ENCODE measurements around the gene VPS45. TPM values are rescaled to one million over a fixed set of nuclear protein-coding genes. Genes with fewer than 3 reads are reported as not detected.

VPS45 gene
- total and polyA plus RNA-seq, 2 of the 13 experiments (the other 11 are each of a cell fraction or from before 2014, with no cell fraction given) = 15.2 to 25.2 TPM

DNA sequence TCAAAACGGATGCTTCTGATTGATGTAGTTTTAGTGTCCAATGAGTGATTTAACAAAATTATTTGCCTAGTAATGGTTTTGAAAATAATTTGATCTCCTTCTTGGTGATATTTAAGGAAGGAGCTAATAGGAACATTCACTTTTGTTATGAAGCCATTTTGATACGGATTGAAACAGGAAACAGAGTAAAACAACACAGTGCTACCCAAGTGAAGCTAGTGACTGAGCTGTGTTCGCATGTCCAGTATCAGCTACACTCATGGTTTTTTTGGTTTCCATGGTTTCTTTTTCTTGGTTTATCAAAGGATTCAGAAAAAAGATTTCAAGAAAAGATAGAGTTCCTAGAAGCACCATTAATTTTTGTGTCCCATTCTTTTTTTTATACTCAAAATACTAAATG, 42.0 kb downstream of the VPS45 start (continued):
- TF ChIP-seq MXD4 (CRISPR knock-in tag; IDR thresholded peaks at IDR 0.05) = no peak

DNA sequence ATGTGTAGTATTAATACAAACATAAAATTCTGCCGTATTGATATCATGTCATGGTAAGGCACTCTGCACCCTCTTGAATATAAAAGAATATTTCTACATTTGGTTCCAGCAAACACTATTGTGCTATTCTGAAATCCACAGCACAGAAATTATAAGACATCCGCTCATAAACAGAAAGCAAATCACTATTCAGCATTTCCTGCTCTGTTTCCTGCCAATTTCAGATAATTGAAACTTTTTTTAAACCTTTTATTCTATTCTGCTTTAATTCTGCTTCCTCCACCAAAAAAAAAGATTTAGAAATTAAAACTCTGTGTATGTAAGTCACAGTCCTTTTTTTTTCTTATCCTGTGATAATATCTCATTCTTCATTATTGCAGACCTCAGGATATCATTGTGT, 42.5 kb downstream of the VPS45 start:
- WGBS (ENCODE audit: low lambda C conversion rate) = 100% methylated on average over 2 of the region's 2 CpGs
- Histone ChIP-seq H4K20me1 (ENCODE audit: insufficient read depth, low read length) (no peaks in the 10 kb centered on the region), H3K36me3 (replicated peaks in 1 of 2; ENCODE audit: control insufficient read depth in 1 of 2, insufficient read depth in 2 of 2, low read length in 2 of 2) (no peaks in the 10 kb centered on the region), H3K9ac (ENCODE audit: insufficient read depth, low read depth, low read length) (no peak overlapping the region), H3K4me2 (ENCODE audit: low read depth, low read length) (no peak overlapping the region), H3K27me3 (ENCODE audit: control insufficient read depth in 1 of 2, insufficient read depth in 2 of 2, low read length in 2 of 2) (no peaks in the 10 kb centered on the region), H3K79me2 (ENCODE audit: insufficient read depth, low read length) (no peaks in the 10 kb centered on the region), H2AFZ (ENCODE audit: low read length) (no peak overlapping the region), H3K27ac (ENCODE audit: extremely low read length, insufficient read depth, low read length) (no peak overlapping the region), H3K4me1 (ENCODE audit: insufficient read depth, low read length) (no peaks in the 10 kb centered on the region), H3K4me3 (replicated peaks in 1 of 3; ENCODE audit: insufficient read depth in 1 of 3, low read depth in 2 of 3, low read length in 3 of 3) (no peak overlapping the region), H3K9me3 (ENCODE audit: low read length) (peaks cover 7% of the 10 kb centered on the region)
- no peak for ATAC-seq
- intact Hi-C loops (cut with micrococcal nuclease; ENCODE audit: unreplicated experiment) (no loop called here), in situ Hi-C loops (cut with HindIII; ENCODE audit: extremely low pct_ligation_motif_present, low pct_unique_long_range_greater_than_20kb) (no loop called here)
- no peak for TF ChIP-seq ZNF768 (CRISPR knock-in tag; IDR thresholded peaks at IDR 0.05)
- TF ChIP-seq, protein P1, sequence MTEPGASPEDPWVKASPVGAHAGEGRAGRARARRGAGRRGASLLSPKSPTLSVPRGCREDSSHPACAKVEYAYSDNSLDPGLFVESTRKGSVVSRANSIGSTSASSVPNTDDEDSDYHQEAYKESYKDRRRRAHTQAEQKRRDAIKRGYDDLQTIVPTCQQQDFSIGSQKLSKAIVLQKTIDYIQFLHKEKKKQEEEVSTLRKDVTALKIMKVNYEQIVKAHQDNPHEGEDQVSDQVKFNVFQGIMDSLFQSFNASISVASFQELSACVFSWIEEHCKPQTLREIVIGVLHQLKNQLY (CRISPR knock-in tag; IDR thresholded peaks at IDR 0.05) = no peak
- no peak for TF ChIP-seq MZF1 (CRISPR knock-in tag; IDR thresholded peaks at IDR 0.05; ENCODE audit: borderline replicate concordance)
- TF ChIP-seq ZNF329 (CRISPR knock-in tag; IDR thresholded peaks at IDR 0.05; ENCODE audit: low read depth) = no peak
- TF ChIP-seq NCOA1 (CRISPR knock-in tag; IDR thresholded peaks at IDR 0.05) = no peak
- TF ChIP-seq, protein P2, sequence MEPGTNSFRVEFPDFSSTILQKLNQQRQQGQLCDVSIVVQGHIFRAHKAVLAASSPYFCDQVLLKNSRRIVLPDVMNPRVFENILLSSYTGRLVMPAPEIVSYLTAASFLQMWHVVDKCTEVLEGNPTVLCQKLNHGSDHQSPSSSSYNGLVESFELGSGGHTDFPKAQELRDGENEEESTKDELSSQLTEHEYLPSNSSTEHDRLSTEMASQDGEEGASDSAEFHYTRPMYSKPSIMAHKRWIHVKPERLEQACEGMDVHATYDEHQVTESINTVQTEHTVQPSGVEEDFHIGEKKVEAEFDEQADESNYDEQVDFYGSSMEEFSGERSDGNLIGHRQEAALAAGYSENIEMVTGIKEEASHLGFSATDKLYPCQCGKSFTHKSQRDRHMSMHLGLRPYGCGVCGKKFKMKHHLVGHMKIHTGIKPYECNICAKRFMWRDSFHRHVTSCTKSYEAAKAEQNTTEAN (CRISPR knock-in tag; conservative IDR thresholded peaks at IDR 0.05) = no peak
- no peak for TF ChIP-seq NCOA2 (CRISPR knock-in tag; IDR thresholded peaks at IDR 0.05)
- no peak for DNase-seq (ENCODE audit: low spot score)
- ChIA-PET CTCF (ENCODE audit: low intra/inter-chr PET ratio, low total read pairs) (no interaction called here), POLR2A (interaction anchor here (0.6 kb wide), 1 partner anchor 84 kb away, joined by 3 read pairs; no protein-coding TSS in a partner anchor)
- no TSS peak for BruUV-seq (replicated peaks)
- no peak for FAIRE-seq

All from HepG2 (cell line).